OCI-LY7 (cell line): ENCODE results near the gene SMAD6.

ENCODE experiments used
- EZH2phosphoT487 ChIP-seq: fragments of 200-600 bp; sonication (generic); IDR thresholded peaks from 2 replicates; pipeline ENCODE4 v1.6.1; 2018; ENCODE audit warnings: low read depth, borderline replicate concordance, mild to moderate bottlenecking, mixed run types, antibody characterized with exemption, low read length, moderate library complexity, mixed read lengths
- TF ChIP-seq, protein P1 (sequence below): fragments of 200-600 bp; sonication (generic); conservative IDR thresholded peaks from 2 replicates; pipeline ENCODE4 v1.5.1; 2014; ENCODE audit warnings: mild to moderate bottlenecking, antibody characterized with exemption, low read length, moderate library complexity, mixed read lengths

DNA sequence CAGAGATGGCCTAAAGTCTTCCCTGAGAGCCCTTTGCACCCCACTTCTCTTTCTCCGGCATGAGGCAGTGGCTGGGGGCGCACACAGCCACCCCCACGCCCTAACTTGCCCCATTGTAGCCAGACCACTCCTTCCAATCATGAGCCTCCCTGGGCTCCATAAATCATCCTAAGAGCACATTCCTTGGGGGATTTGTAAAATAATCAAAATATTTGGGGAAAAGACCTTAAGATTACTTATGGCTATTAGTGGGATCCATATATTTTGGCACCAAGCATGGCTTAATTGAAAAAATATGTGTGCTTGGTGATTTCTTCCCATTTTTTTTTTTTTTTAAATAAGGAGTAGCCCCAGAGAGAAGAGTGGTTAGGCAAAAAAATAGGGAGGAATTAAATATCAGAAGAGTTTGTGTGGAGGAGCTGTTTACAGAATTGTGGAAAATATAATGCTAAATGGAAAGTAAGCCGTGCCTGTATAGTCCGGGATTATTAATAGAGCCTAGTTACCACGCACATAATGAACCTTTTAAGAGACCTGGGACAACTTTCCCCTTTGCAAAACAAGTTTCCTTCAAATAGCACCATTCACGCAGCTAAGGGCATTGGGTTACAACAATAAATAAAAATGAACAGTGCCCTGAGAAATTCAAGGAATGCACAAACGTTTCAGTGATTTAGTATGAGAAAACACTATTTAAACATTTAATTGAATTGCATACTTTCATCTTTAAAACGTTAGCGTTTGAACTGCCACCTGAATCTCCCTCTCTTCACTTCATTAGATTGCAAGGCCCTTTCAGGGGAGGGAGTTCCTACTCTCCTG, 46.1 kb downstream of the SMAD6 start:
- TF ChIP-seq, protein P1, sequence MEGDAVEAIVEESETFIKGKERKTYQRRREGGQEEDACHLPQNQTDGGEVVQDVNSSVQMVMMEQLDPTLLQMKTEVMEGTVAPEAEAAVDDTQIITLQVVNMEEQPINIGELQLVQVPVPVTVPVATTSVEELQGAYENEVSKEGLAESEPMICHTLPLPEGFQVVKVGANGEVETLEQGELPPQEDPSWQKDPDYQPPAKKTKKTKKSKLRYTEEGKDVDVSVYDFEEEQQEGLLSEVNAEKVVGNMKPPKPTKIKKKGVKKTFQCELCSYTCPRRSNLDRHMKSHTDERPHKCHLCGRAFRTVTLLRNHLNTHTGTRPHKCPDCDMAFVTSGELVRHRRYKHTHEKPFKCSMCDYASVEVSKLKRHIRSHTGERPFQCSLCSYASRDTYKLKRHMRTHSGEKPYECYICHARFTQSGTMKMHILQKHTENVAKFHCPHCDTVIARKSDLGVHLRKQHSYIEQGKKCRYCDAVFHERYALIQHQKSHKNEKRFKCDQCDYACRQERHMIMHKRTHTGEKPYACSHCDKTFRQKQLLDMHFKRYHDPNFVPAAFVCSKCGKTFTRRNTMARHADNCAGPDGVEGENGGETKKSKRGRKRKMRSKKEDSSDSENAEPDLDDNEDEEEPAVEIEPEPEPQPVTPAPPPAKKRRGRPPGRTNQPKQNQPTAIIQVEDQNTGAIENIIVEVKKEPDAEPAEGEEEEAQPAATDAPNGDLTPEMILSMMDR, result no peak
- TF ChIP-seq EZH2phosphoT487, result no peak
